A673 (cell line): ENCODE data around the gene ASB13.

Experiments
- CTCF ChIP-seq: fragments of 300-800, 200-600 bp; sonication (generic); conservative IDR thresholded peaks from 2 replicates; pipeline ENCODE4 v1.5.1; 2017; ENCODE audit warnings: low read depth, mild to moderate bottlenecking, antibody characterized with exemption, low read length, moderate library complexity, mixed read lengths
- EZH2 ChIP-seq: fragments of 200-600 bp; sonication (generic); IDR thresholded peaks from 2 replicates; pipeline ENCODE4 v1.6.1; 2017; ENCODE audit warnings: borderline replicate concordance, low read depth, mild to moderate bottlenecking, mixed read lengths, antibody characterized with exemption, low read length; ENCODE audit not compliant: poor library complexity, severe bottlenecking

DNA sequence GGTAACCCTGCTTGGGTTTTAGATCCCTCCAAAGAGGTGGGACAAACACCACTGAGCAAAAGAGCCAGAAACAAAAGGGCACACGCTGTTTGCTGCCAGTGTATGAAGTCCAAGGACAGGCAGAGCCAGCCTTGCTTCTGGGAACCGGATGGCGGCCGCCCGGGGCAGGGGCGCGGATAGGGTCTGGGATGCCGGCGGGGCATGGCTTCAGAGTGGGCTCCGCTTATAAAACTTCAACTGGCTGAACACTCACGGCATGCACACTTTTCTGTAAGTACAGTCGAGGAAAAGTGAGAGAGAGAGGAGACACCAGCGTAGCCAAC, 62.6 kb downstream of the ASB13 start:
- TF ChIP-seq EZH2, result no peak
- TF ChIP-seq CTCF, result no peak
